Measurements from ENCODE around the gene IL17A.
"Not testable (repeated sequence)": the region's sequence is repeated elsewhere in the genome, so short reads cannot be mapped to it uniquely, and the experiment has no call there.

IL17A gene

GRCh38 chr6:52168351-52168750 is 17.8 kb upstream of the IL17A start:
- not testable (repeated sequence) for H3K27ac ChIP-seq (ENCODE audit: low read length); H3K9me3 ChIP-seq (ENCODE audit: control insufficient read depth, low read depth, low read length); H3K4me3 ChIP-seq (ENCODE audit: low read length); H3K36me3 ChIP-seq (ENCODE audit: control insufficient read depth, low read depth, low read length); H3K4me1 ChIP-seq (ENCODE audit: control insufficient read depth, low read depth, low read length); H3K9ac ChIP-seq (ENCODE audit: low read length); H3K27me3 ChIP-seq (ENCODE audit: control insufficient read depth, insufficient read depth, low read length)

- Histone ChIP-seq H3K36me3 (ENCODE audit: control insufficient read depth, low read depth, low read length) (no peaks in the 10 kb centered on the region), H3K9me3 (ENCODE audit: control insufficient read depth, low read depth, low read length) (no peaks in the 10 kb centered on the region), H3K27ac (ENCODE audit: low read length) (no peak overlapping the region), H3K27me3 (ENCODE audit: control insufficient read depth, insufficient read depth, low read length) (no peaks in the 10 kb centered on the region), H3K4me1 (ENCODE audit: control insufficient read depth, low read depth, low read length) (no peaks in the 10 kb centered on the region), H3K4me3 (ENCODE audit: low read length) (no peak overlapping the region), H3K9ac (ENCODE audit: low read length) (no peak overlapping the region)
Measured at GRCh38 chr6:52174118-52174517, 12.1 kb upstream of the IL17A start.

GRCh38 chr6:52176550-52176949 is 9.6 kb upstream of the IL17A start:
- Histone ChIP-seq H3K9ac (ENCODE audit: low read length) (no peak overlapping the region), H3K4me1 (ENCODE audit: control insufficient read depth, low read depth, low read length) (no peaks in the 10 kb centered on the region)

GRCh38 chr6:52177961-52178360 is 8.2 kb upstream of the IL17A start:
- Histone ChIP-seq H3K9ac (ENCODE audit: low read length) (no peak overlapping the region), H3K27ac (ENCODE audit: low read length) (no peak overlapping the region), H3K9me3 (ENCODE audit: control insufficient read depth, low read depth, low read length) (no peaks in the 10 kb centered on the region), H3K4me3 (ENCODE audit: low read length) (no peak overlapping the region), H3K27me3 (ENCODE audit: control insufficient read depth, insufficient read depth, low read length) (no peaks in the 10 kb centered on the region), H3K36me3 (ENCODE audit: control insufficient read depth, low read depth, low read length) (no peaks in the 10 kb centered on the region), H3K4me1 (ENCODE audit: control insufficient read depth, low read depth, low read length) (no peaks in the 10 kb centered on the region)

More at GRCh38 chr6:52176550-52176949, 9.6 kb upstream of the IL17A start:
- no peak overlapping the region for H3K27ac ChIP-seq (ENCODE audit: low read length)
- H3K27me3 ChIP-seq (ENCODE audit: control insufficient read depth, insufficient read depth, low read length), result no peaks in the 10 kb centered on the region
- H3K4me3 ChIP-seq (ENCODE audit: low read length), result no peak overlapping the region
- no peaks in the 10 kb centered on the region for H3K36me3 ChIP-seq (ENCODE audit: control insufficient read depth, low read depth, low read length)
- no peaks in the 10 kb centered on the region for H3K9me3 ChIP-seq (ENCODE audit: control insufficient read depth, low read depth, low read length)

- Histone ChIP-seq H3K4me3 (ENCODE audit: low read length) (no peak overlapping the region), H3K9me3 (ENCODE audit: control insufficient read depth, low read depth, low read length) (no peaks in the 10 kb centered on the region), H3K36me3 (ENCODE audit: control insufficient read depth, low read depth, low read length) (no peaks in the 10 kb centered on the region), H3K27ac (ENCODE audit: low read length) (no peak overlapping the region), H3K9ac (ENCODE audit: low read length) (no peak overlapping the region), H3K27me3 (ENCODE audit: control insufficient read depth, insufficient read depth, low read length) (no peaks in the 10 kb centered on the region), H3K4me1 (ENCODE audit: control insufficient read depth, low read depth, low read length) (peaks cover 7% of the 10 kb centered on the region)
Measured at GRCh38 chr6:52180787-52181558, 5.2 kb upstream of the IL17A start.

GRCh38 chr6:52183131-52183713 is 3.0 kb upstream of the IL17A start:
- Histone ChIP-seq H3K36me3 (ENCODE audit: control insufficient read depth, low read depth, low read length) (no peaks in the 10 kb centered on the region), H3K9me3 (ENCODE audit: control insufficient read depth, low read depth, low read length) (no peaks in the 10 kb centered on the region), H3K4me3 (ENCODE audit: low read length) (no peak overlapping the region), H3K27ac (ENCODE audit: low read length) (no peak overlapping the region), H3K9ac (ENCODE audit: low read length) (no peak overlapping the region), H3K4me1 (ENCODE audit: control insufficient read depth, low read depth, low read length) (peaks cover 7% of the 10 kb centered on the region), H3K27me3 (ENCODE audit: control insufficient read depth, insufficient read depth, low read length) (no peaks in the 10 kb centered on the region)

GRCh38 chr6:52186480-52186879 is 305 bp downstream of the IL17A start:
- H3K9me3 ChIP-seq (ENCODE audit: control insufficient read depth, low read depth, low read length), result no peaks in the 10 kb centered on the region
- H3K36me3 ChIP-seq (ENCODE audit: control insufficient read depth, low read depth, low read length), result no peaks in the 10 kb centered on the region
- H3K4me1 ChIP-seq (ENCODE audit: control insufficient read depth, low read depth, low read length), result peaks cover 7% of the 10 kb centered on the region
- H3K9ac ChIP-seq (ENCODE audit: low read length), result no peak overlapping the region
- no peak overlapping the region for H3K4me3 ChIP-seq (ENCODE audit: low read length)
- H3K27me3 ChIP-seq (ENCODE audit: control insufficient read depth, insufficient read depth, low read length), result no peaks in the 10 kb centered on the region
- H3K27ac ChIP-seq (ENCODE audit: low read length), result no peak overlapping the region

- peaks cover 7% of the 10 kb centered on the region for H3K4me1 ChIP-seq (ENCODE audit: control insufficient read depth, low read depth, low read length)
- H3K27me3 ChIP-seq (ENCODE audit: control insufficient read depth, insufficient read depth, low read length), result no peaks in the 10 kb centered on the region
- H3K27ac ChIP-seq (ENCODE audit: low read length), result no peak overlapping the region
- no peak overlapping the region for H3K9ac ChIP-seq (ENCODE audit: low read length)
- no peak overlapping the region for H3K4me3 ChIP-seq (ENCODE audit: low read length)
- no peaks in the 10 kb centered on the region for H3K9me3 ChIP-seq (ENCODE audit: control insufficient read depth, low read depth, low read length)
- H3K36me3 ChIP-seq (ENCODE audit: control insufficient read depth, low read depth, low read length), result no peaks in the 10 kb centered on the region
Measured at GRCh38 chr6:52187098-52187497, 923 bp downstream of the IL17A start.

GRCh38 chr6:52189974-52190373 is 3.8 kb downstream of the IL17A start:
- no peaks in the 10 kb centered on the region for H3K36me3 ChIP-seq (ENCODE audit: control insufficient read depth, low read depth, low read length)
- H3K27ac ChIP-seq (ENCODE audit: low read length), result peak overlapping the region; percentile 10
- no peak overlapping the region for H3K4me3 ChIP-seq (ENCODE audit: low read length)
- H3K9ac ChIP-seq (ENCODE audit: low read length), result no peak overlapping the region
- H3K27me3 ChIP-seq (ENCODE audit: control insufficient read depth, insufficient read depth, low read length), result no peaks in the 10 kb centered on the region
- H3K4me1 ChIP-seq (ENCODE audit: control insufficient read depth, low read depth, low read length), result no peaks in the 10 kb centered on the region
- no peaks in the 10 kb centered on the region for H3K9me3 ChIP-seq (ENCODE audit: control insufficient read depth, low read depth, low read length)

- H3K4me3 ChIP-seq (ENCODE audit: low read length), result no peak overlapping the region
- H3K9ac ChIP-seq (ENCODE audit: low read length), result no peak overlapping the region
- H3K4me1 ChIP-seq (ENCODE audit: control insufficient read depth, low read depth, low read length), result no peaks in the 10 kb centered on the region
Measured at GRCh38 chr6:52190409-52190808, 4.2 kb downstream of the IL17A start.

GRCh38 chr6:52191824-52192223 is 5.6 kb downstream of the IL17A start:
- Histone ChIP-seq H3K9me3 (ENCODE audit: control insufficient read depth, low read depth, low read length) (no peaks in the 10 kb centered on the region), H3K4me1 (ENCODE audit: control insufficient read depth, low read depth, low read length) (no peaks in the 10 kb centered on the region), H3K4me3 (ENCODE audit: low read length) (no peak overlapping the region), H3K27ac (ENCODE audit: low read length) (no peak overlapping the region), H3K27me3 (ENCODE audit: control insufficient read depth, insufficient read depth, low read length) (no peaks in the 10 kb centered on the region), H3K9ac (ENCODE audit: low read length) (no peak overlapping the region), H3K36me3 (ENCODE audit: control insufficient read depth, low read depth, low read length) (no peaks in the 10 kb centered on the region)

More at GRCh38 chr6:52190409-52190808, 4.2 kb downstream of the IL17A start:
- H3K36me3 ChIP-seq (ENCODE audit: control insufficient read depth, low read depth, low read length), result no peaks in the 10 kb centered on the region
- no peaks in the 10 kb centered on the region for H3K27me3 ChIP-seq (ENCODE audit: control insufficient read depth, insufficient read depth, low read length)
- peak overlapping the region; percentile 10 for H3K27ac ChIP-seq (ENCODE audit: low read length)
- H3K9me3 ChIP-seq (ENCODE audit: control insufficient read depth, low read depth, low read length), result no peaks in the 10 kb centered on the region

- Histone ChIP-seq H3K27ac (ENCODE audit: low read length) (no peak overlapping the region), H3K4me1 (ENCODE audit: control insufficient read depth, low read depth, low read length) (no peaks in the 10 kb centered on the region), H3K9ac (ENCODE audit: low read length) (no peak overlapping the region), H3K36me3 (ENCODE audit: control insufficient read depth, low read depth, low read length) (no peaks in the 10 kb centered on the region), H3K27me3 (ENCODE audit: control insufficient read depth, insufficient read depth, low read length) (no peaks in the 10 kb centered on the region), H3K4me3 (ENCODE audit: low read length) (no peak overlapping the region), H3K9me3 (ENCODE audit: control insufficient read depth, low read depth, low read length) (no peaks in the 10 kb centered on the region)
Measured at GRCh38 chr6:52195886-52196285, 9.7 kb downstream of the IL17A start.

All from iPS-18a (cell line).